ENCODE measurements around the gene TTLL10. TPM values are rescaled to one million over a fixed set of nuclear protein-coding genes. Genes with fewer than 3 reads are reported as not detected.

The TTLL10 gene
- total RNA-seq, 1 experiment from 2014 or later: 0.68 TPM

DNA sequence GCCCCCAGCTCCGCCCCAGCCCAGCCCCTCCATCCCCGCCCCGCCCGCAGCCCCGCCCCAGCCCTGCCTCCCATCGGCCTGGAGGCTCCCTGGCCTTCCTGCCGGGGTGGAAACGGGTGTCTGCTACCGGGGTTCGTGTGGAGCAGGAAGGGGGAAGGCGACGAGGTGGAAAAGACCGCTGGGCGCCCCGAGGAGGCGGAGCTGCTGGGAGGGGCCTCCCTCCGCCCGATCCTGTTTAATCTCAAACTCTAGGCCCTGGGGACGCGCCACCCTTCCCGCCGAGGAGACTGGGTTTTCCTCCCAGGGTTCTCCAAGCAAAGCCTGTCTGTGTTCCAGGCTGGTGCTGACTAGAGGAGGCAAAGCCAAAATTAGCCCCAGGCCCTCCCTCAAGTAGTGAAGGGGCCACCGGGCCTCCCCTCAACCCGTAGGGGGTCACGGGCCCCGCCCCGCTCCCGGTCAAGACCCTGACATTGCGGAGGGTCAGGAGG, 16.2 kb upstream of the TTLL10 start:
- Histone ChIP-seq H4K8ac (replicated peaks; ENCODE audit: insufficient read length, low read depth, low read length) (no peak overlapping the region), H3K9ac (ENCODE audit: extremely low read depth, insufficient read length, low read length) (no peak overlapping the region), H3K4me2 (ENCODE audit: insufficient read depth, insufficient read length, low read length) (peak overlapping the region; percentile 49), H4K20me1 (ENCODE audit: control insufficient read depth, insufficient read depth, insufficient read length) (no peaks in the 10 kb centered on the region), H3K18ac (ENCODE audit: insufficient read length, low read depth, low read length) (no peak overlapping the region), H4K91ac (ENCODE audit: insufficient read length, low read depth, low read length) (no peak overlapping the region), H2AK5ac (ENCODE audit: insufficient read length, low read length) (no peak overlapping the region), H2BK120ac (ENCODE audit: low read depth, low read length, poor library complexity, severe bottlenecking) (no peak overlapping the region), H3K27ac (ENCODE audit: insufficient read length, low read depth, low read length) (no peak overlapping the region), H3K9me3 (ENCODE audit: control insufficient read depth, low read depth, low read length) (no peaks in the 10 kb centered on the region), H3K23ac (ENCODE audit: insufficient read length, low read depth, low read length) (no peak overlapping the region), H2BK12ac (ENCODE audit: insufficient read length, low read depth, low read length) (no peak overlapping the region), H2AFZ (ENCODE audit: low read length) (no peak overlapping the region), H3K79me2 (ENCODE audit: insufficient read depth, low read length) (no peaks in the 10 kb centered on the region), H2BK5ac (ENCODE audit: insufficient read length, low read length) (no peak overlapping the region), H4K5ac (ENCODE audit: insufficient read length, low read depth, low read length) (no peak overlapping the region), H3K27me3 (ENCODE audit: insufficient read depth, low read length) (no peaks in the 10 kb centered on the region), H2BK15ac (ENCODE audit: low read depth, low read length) (no peak overlapping the region), H2BK20ac (ENCODE audit: low read depth, low read length, poor library complexity, severe bottlenecking) (no peak overlapping the region), H3K79me1 (ENCODE audit: insufficient read depth, low read depth, low read length, poor library complexity, severe bottlenecking) (no peaks in the 10 kb centered on the region), H3T11ph (ENCODE audit: low read length) (no peak overlapping the region), H3K4me1 (ENCODE audit: insufficient read depth, low read length) (no peaks in the 10 kb centered on the region), H3K56ac (ENCODE audit: insufficient read length, low read depth, low read length) (no peak overlapping the region), H3K23me2 (ENCODE audit: insufficient read length, low read depth, low read length, poor library complexity, severe bottlenecking) (peaks cover 5% of the 10 kb centered on the region), H3K14ac (ENCODE audit: insufficient read depth, low read length) (peak overlapping the region; percentile 69; the same call in 1 of the 2 replicates), H3K4ac (ENCODE audit: low read depth, low read length) (no peak overlapping the region; the same call in 1 of the 2 replicates)
- Mint-ChIP-seq H3K36me3 (ENCODE audit: insufficient read depth in 1 of 3, low read depth in 3 of 3) (peaks cover 6 to 16% (median 12%) of the 10 kb centered on the region in 3 experiments; a peak in 6 of 7 replicates), H3K9me3 (peaks cover 25 to 32% of the 10 kb centered on the region in 2 experiments), H3K4me3 (peak overlapping the region; percentile 53 to 70; a peak in 4 of 5 replicates), H3K27me3 (ENCODE audit: low read depth) (peaks cover 35% of the 10 kb centered on the region), H3K27ac (peak overlapping the region in 1 of 3 experiments; percentile 52; a peak in 1 of 7 replicates), H3K4me1 (peaks cover 0 to 10% of the 10 kb centered on the region in 2 experiments; a peak in 3 of 4 replicates)
- DNase-seq: peak; percentile 84
- TF ChIP-seq, protein P1, sequence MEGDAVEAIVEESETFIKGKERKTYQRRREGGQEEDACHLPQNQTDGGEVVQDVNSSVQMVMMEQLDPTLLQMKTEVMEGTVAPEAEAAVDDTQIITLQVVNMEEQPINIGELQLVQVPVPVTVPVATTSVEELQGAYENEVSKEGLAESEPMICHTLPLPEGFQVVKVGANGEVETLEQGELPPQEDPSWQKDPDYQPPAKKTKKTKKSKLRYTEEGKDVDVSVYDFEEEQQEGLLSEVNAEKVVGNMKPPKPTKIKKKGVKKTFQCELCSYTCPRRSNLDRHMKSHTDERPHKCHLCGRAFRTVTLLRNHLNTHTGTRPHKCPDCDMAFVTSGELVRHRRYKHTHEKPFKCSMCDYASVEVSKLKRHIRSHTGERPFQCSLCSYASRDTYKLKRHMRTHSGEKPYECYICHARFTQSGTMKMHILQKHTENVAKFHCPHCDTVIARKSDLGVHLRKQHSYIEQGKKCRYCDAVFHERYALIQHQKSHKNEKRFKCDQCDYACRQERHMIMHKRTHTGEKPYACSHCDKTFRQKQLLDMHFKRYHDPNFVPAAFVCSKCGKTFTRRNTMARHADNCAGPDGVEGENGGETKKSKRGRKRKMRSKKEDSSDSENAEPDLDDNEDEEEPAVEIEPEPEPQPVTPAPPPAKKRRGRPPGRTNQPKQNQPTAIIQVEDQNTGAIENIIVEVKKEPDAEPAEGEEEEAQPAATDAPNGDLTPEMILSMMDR (conservative IDR thresholded peaks at IDR 0.05): no peak
- no CpG with 5 or more reads among the region's 29 CpGs for WGBS (ENCODE audit: extremely low coverage, insufficient read length, low lambda C conversion rate)

Measured in H9 (cell line).